ENCODE data around the gene ROCK2.
"Not testable (repeated sequence)": the region's sequence is repeated elsewhere in the genome, so short reads cannot be mapped to it uniquely, and the experiment has no call there.

ROCK2 gene

DNA sequence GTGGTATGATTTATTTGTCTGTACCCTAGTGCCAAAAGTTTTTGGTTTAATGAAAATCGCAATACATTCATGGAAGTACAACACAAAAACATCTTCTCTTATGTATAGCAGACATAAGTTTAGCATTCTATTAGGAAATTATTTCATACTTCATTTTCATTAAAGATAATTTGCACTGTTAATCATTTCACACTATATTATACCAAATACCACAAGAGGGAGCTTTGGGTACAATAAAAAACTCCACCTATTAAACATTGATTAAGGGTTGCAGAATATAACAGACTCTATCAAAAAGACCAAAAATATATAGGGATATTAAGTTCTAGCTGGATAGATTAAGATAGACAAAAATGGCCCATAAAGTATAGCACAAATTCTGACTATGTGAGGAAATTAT, 110.1 kb downstream of the ROCK2 start:
- DNase-seq (ENCODE audit: low spot score) = peak; percentile 12

DNA sequence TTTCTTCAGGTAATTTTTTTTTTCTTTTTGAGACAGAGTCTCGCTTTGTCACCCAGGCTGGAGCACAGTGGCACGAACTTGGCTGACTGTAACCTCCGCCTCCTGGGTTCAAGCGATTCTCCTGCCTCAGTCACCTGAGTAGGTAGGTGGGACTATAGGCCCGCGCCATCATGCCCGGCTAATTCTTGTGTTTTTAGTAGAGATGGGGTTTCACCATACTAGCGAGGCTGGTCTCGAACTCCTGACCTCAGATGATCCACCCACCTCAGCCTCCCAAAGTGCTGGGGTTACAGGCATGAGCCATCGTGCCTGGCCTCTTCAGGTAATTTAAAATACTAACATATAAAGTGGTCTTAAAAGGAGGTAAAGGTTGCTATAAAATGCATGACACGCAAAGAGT, 113.2 kb downstream of the ROCK2 start:
- DNase-seq (ENCODE audit: low spot score) = not testable (repeated sequence)

DNA sequence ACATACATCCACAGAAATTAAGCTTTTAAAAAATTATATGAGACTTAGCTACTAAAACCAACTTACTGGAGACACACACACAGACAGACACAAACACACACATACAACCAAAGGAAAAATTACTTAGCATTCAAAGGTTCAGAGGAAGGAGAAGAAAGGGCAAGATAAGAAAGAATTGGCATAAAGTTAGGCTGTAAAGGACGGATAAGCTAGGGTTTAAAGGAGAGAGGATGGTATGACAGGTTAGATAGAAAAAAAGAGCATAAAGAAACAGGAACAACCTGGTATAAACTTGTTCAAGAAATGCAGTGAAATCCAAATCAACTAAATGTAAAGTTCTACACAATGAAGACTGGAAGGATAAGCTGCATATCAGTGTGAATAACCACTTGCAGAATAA, 115.7 kb downstream of the ROCK2 start:
- no peak for DNase-seq (ENCODE audit: low spot score)

DNA sequence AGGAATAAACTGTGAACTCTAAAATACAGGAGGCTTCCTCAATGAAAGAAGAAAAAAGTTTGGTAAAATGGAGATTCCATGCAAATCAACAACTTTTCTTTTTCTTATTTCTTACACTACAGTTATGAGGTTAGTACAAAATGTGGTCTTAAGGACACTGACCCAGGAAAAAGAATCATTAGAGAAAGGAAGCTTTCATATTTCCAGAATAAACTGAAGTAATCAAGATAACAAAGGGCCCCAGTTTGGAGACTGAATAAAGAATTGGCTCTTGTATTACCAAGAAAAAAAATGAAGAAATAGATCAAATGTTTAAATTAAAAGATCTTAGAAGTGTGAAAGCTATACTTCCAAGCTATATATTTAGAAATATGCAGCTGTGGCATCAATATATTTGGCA, 116.8 kb downstream of the ROCK2 start:
- DNase-seq (ENCODE audit: low spot score) = no peak

DNA sequence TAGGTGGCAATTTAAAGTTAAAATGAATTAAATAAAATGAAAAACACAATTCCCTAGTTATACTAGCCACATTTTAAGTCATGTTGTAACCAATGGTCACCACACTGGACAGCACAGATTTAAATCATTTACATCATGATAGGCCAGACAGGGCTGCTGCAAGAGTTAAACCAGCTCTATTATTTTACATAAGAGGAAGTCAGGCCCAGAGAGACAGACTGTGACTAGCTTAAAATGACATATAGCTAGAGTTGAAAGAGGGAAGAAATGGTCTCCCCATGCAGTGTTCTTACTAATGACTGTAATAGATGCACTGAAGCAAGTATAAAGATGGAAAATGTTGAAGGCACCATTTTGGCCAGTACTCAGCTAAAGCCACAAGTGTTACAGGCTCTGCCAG, 119.5 kb downstream of the ROCK2 start:
- no peak for DNase-seq (ENCODE audit: low spot score)

DNA sequence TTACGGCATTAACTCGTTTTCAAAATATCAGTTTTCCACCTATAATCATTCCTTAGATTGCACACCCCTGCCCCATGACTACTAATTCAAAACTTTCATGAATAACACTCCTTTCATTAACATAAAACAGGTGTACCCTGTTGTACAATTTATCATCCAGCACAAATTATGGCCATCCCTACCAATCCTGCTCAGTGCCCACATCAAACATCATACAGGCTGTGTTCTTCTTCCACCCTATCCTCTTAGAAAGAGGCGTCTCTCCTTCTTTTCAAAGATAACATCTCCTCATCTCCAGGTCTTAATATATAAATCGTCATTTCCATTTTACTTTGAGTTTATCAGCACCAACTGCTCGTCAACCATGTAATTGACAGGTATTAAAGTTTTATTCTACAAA, 121.6 kb downstream of the ROCK2 start:
- no peak for DNase-seq (ENCODE audit: low spot score)

DNA sequence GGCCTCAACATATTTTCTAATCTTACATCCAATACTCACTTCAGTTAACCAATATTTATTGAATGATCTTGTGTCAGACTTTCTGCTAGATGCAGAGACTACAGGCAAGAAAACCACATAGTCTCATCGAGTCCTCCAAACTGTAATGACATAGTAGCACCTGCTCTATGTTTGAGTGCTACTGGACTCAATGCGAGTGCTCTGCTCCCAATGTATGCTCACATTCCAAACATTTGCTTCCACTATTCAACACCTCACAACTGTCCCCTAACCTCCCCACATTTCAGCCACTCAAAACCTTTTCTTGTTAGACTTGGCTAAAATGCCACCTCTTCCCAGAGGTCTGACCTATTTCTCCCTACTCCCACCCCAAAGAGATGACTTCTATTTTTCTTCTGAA, 124.0 kb downstream of the ROCK2 start:
- no peak for DNase-seq (ENCODE audit: low spot score)

DNA sequence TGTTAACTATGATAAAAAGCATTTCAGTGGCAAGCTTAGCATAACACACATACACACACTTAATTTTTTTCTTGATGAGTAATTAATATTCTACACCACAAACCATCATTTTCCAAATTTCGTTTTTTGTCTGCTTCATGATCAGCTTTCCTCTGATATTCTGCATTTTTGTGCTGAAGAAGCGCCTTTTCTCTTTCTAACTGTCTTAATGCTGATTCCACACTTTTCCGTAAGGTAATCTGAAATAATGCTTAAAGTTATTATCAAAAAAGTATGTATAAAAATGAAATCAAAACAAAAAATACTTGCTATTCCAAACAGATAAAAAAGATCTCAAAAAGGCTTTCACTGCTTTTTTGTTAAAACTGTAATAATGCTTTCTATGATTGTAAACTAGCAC, 129.0 kb downstream of the ROCK2 start:
- DNase-seq (ENCODE audit: low spot score) = no peak

DNA sequence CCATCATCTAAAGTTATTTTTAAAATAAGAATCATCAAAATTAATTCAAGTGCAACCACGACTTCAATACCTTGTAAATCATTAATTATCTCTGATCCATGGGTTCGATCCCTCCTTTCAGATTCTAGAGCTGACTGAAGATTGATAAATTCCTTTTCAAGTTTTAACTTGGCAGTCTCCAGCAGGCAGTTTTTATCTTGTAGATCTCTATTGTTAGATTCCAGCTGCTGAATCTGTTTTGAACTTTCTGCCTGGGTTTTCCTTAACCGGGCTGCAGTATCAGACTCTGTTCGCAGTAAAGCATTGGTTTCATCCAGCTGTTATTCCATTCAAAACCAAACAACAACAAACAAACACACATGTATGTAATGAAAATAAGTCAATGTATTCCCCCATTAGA, 129.7 kb downstream of the ROCK2 start:
- no peak for DNase-seq (ENCODE audit: low spot score)

DNA sequence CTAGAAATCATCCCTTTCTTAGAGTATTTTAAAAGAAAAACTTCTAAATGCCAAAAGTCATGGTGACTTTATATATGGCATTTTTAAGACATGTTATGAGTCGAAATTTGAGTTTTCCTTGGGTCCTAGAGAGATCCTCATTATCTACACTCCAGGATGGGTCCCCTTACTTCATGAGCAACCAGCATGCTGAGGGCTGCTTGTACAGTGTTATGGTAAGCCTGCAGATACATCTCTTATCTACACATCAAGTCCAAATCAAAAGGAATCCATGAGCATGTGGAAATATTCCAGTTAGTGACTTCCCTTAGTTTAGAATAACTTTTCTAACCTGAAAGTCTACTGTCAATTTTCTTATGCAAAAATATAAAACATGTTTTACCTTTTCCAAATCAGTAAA, 130.5 kb downstream of the ROCK2 start:
- DNase-seq (ENCODE audit: low spot score) = no peak

DNA sequence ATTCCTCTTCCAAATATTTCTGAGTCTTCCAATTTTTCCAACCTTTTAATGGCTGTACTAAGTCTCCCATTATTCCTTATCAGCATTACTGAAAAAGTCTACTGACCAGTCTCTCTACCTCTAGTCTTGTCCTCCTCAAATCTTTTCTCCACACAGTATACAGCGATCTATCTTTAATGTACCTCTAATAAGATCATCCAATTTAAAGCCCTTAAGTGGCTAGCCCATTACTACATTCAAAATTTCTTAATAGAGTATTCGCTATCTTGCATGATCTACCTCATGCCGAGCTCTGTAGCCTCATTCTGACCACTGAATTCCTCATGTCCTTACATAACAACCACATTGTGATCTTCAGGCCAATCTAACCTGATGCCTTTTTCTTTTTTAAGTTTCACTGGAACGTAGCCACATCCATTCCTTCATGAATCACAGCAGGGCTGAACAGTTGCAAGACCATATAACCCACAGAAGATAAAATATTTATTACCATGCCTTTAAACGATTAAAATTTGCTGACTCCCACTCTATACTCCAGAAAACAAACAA, 131.3 kb downstream of the ROCK2 start:
- DNase-seq (ENCODE audit: low spot score) = no peak

DNA sequence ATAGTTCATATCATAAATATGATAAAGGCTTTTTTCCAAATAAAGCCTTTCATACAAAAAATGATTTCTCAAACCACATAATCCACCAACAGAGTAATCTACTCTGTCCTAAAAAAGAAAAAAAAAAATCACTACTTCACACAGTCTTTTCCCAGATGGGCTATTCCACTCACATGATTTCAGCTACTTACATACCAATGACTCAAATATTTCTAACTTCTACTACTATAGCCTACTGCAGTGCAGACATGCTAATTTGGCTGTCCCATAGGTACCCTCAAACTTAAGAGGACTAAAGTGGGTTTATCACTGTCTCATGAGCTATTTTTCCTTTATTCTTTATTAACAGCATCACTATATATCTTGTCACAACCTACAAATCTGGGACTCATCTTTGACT, 131.8 kb downstream of the ROCK2 start:
- DNase-seq (ENCODE audit: low spot score) = no peak

DNA sequence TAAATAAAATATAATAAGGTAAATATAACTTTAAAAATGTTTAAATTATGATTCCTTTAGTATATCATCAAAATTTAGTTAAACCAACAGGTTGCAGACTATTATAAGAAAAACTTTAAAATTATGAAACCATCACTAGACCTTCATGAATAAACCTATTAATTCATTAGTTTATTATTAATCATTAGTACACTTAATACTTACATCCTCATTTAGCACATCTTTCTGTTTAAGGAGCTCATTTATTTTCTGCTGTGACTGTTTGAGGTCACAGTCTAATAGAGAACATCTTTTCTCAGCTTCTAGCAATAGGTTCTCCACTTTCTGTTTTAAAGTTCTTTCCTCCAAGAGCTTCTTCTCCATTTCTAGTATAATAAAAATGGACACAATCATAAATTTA, 136.4 kb downstream of the ROCK2 start:
- DNase-seq (ENCODE audit: low spot score) = no peak

DNA sequence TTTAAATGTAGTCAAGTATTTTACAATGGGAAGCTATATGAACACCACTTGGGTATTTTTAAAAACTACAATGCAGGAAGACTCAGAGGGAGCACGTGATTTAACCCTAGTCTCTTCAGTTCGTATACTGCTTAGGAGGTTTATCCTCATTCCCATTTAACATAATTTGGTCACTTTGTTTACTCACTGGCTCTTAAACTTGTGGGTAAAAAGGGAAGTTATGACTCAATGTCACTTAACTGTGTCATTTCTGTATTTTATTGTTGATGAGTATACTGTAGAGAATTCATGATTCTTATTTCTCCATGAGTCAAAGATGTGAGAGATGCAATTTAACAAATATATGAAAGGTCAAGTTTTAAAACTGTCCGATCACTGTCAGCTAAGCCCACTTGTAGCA, 141.0 kb downstream of the ROCK2 start:
- DNase-seq (ENCODE audit: low spot score) = peak; percentile 96

DNA sequence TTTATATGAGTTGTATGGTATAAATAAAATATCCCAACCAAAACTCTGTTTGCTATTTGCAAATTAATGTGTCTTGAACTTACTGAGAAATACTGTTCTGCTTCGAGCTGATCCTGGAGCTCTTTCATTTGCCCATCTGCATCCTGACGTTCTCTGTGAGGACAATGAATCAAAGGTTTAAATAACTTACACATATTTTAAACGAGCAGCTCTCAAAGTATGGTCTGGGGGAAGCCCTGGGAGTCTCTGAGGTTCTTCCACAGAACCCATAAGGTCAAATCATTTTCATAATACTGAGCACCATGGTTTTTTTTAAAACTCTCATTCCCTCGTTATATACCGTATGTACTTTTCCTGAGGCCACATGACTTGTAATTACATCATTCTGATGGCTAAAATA, 142.5 kb downstream of the ROCK2 start:
- DNase-seq (ENCODE audit: low spot score) = no peak

DNA sequence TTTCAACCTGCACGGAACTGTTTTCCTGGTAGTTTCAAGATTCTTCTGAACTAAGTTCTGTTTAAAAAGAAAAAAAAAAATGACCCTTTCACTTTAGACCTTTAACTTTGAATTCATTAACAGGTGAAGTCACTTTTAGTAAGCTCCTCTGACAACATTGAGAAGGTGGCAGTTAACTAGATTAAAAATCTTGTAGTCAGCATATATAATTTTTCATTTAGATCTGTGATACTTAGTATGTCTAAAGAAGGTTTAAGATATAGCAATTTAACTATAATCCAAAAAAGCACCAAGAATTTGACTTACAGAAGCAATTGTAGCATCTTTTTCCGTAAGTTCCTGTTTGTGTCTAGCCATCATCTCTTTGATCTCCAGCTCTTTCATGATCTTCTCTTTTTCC, 143.8 kb downstream of the ROCK2 start:
- DNase-seq (ENCODE audit: low spot score) = no peak

DNA sequence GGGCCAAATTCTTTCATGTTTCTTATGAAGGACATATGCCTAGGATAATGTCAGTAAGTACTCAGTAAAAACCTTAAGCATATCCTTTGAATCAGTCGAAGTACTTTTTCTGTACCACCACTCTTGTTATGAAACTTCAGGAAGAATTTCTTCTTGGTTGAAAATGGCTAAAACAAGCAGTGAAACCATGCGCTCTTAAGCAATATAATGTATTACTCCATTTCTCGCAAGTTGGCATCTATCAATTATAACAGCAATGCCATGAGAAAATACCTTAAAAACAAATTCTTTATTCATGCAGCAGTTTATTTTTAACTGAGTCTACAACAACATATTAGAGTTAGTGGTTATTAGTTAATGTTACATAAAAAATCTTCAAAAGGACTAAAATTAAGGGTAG, 148.2 kb downstream of the ROCK2 start:
- DNase-seq (ENCODE audit: low spot score) = no peak

DNA sequence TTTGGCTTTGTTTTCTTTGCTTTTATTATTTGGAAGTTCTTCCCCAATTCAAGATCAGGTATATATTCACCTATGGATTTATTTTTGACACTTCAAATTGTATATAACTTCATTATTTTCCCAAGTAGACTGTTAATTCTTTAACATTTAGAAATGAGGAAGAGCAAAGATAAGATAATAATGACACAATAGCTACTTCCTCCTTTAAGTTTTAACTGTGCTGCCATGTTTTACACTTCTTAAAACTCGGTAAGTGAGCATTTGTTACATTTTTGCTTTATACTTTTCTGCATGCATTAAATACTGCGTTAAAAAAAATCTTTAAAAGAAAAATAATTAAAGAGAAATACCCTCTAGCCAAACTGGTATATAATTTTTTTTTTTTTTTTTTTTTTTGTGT, 156.7 kb downstream of the ROCK2 start:
- no peak for DNase-seq (ENCODE audit: low spot score)

DNA sequence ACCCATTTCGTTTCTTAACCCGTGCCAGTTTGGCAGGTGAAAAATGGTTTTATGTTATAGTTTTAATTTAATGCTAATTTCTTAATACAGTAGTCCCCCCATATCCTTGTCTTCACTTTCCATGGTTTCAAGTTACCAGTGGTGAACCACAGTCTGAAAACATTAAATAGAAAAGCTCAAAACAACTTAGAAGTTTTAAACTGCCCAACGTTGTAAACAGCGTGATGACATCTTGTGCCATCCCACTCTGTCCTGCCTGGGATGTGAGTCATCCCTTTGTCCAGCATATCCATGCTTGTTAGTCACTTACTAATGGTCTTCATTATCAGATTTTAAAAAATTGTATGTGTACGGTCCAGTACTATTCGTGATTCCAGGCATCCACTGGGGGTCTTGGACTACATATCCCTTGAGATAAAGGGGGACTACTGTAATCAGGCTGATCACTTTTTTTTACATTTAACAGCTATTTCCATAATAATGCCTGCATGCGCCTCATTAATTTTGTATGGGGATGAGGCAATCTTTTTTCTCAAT, 157.3 kb downstream of the ROCK2 start:
- DNase-seq (ENCODE audit: low spot score) = peak; percentile 36

DNA sequence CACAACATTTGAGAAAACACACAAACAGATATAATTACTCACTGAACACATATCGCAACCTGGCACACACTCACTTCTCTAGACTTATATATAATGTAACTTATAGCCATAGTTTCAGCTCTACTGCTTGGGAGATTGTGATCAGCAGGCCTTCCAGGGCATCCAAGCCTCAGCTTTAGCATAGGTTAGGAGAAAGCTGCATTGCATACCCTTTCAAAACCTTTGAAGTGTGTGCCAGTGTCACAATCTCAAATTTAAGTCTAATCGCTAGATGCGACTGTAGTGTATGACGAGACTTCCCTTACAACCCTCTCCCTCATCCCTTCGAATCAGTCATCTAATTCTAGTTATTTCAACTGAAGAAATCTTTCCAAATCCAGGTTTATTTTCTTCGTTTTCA, 158.3 kb downstream of the ROCK2 start:
- DNase-seq (ENCODE audit: low spot score) = no peak

DNA sequence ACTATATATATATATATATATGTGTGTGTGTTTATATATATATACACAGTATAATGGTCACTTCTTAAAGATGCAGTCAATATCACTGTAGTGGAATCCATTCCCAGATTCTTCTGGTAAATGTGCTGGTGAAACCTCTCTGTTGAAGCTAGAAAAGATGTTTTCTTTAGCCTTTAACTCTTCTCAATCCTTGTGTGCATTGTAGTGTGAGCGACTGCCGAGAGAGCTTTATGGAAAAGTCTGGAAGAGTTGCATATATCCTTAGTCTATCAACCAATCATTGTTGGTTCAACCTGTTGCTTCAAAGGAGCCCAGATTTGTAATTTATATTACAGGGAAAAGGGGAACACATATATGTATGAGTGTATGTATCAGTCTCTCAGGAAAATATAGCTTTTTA, 161.5 kb downstream of the ROCK2 start:
- no peak for DNase-seq (ENCODE audit: low spot score)

DNA sequence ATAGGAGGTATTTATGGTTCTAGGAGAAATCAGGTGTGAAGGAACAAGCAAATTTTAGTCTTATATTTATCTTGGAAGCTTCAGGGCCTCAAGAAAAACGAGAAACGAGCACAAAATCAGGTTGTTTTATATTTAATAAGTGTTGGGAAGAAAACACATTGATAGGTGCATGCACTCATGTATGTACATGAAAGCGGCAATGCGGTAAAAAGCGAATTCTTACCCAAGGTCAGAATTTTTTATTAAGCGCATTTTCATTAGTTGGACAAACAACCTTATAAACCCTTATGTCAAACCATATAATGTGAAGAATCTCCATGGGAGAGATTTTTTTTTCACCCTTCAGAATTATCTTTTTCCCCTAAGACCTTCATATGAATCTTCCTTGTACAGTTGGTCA, 163.8 kb downstream of the ROCK2 start:
- no peak for DNase-seq (ENCODE audit: low spot score)

DNA sequence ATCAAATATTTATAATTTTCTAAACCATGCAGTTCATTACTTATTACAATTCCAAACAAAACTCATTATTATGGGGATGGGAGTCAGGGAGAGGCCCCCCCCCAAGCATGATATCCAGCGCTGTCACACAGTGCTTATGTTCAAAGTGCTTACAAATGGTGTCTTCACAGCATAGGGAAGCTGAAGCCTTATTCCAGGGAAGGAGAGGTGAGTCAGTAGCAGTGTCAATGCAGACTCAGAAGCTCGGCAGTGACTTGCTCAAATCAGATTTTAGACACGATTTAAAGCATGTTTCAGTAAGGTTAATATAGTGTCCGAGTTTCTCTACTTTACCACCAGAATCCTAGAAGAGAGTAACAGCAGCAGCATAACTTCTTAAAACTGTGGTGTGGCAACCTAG, 164.5 kb downstream of the ROCK2 start:
- DNase-seq (ENCODE audit: low spot score) = peak; percentile 56

DNA sequence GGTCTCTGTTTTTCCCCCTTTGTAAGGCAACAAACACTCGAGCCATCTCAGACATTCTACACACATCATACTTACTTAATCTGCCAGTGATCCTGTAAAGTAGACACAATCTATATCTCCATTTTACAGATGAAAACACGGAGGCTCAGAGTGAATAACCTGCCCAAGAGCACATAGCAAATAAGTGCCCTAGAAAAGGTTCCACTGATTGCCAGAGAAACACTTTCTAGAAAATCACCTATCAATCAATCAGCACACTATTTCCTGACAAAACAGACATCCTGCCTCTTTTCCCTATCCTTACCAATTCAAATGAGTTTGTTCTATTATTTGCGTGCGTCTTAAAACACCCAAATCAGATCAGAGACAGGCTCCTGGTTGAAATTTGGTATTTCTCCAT, 165.2 kb downstream of the ROCK2 start:
- no peak for DNase-seq (ENCODE audit: low spot score)

Data from RKO (cell line).